Measurements from ENCODE around the gene PLS1. TPM values are rescaled to one million over a fixed set of nuclear protein-coding genes. Genes with fewer than 3 reads are reported as not detected.
"Not testable (repeated sequence)": the region's sequence is repeated elsewhere in the genome, so short reads cannot be mapped to it uniquely, and the experiment has no call there.

The PLS1 gene
- total RNA-seq, 6 experiments from 2014 or later: 0.64 to 1.4 (median 1.2) TPM

DNA sequence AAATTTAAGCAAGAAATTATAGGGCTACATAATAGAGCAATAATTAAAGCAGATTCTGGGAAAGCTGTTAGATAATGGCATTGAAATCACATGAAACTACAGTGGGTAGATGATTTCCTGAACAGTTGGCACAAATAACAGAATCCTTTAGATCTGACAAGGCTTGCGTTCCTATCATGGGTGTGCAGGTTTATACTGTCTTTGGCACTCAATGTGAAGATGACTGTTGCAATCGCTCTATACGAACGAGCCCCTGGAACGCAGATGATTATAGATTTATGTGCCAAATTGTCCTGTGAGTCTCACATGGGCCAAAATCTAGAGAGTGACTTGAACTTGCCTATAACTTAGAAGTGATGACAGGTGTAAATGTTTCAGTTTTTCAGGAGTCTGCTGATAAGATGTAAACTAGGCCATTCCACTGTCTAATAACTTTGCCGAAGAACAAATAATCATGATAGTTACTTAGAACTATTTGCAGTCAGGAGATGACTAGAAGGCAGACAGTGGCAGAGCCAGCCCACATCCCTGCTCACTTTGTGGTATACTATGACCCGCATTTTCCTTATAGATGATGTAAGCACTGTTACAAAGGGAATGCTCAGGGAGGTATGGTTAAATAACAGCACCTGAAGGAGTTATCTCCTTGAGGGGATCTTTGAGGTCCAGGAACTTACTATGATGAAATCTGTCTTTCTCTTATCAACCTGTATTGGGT lies 97.1 kb downstream of the PLS1 start:
- TF ChIP-seq, protein P1, sequence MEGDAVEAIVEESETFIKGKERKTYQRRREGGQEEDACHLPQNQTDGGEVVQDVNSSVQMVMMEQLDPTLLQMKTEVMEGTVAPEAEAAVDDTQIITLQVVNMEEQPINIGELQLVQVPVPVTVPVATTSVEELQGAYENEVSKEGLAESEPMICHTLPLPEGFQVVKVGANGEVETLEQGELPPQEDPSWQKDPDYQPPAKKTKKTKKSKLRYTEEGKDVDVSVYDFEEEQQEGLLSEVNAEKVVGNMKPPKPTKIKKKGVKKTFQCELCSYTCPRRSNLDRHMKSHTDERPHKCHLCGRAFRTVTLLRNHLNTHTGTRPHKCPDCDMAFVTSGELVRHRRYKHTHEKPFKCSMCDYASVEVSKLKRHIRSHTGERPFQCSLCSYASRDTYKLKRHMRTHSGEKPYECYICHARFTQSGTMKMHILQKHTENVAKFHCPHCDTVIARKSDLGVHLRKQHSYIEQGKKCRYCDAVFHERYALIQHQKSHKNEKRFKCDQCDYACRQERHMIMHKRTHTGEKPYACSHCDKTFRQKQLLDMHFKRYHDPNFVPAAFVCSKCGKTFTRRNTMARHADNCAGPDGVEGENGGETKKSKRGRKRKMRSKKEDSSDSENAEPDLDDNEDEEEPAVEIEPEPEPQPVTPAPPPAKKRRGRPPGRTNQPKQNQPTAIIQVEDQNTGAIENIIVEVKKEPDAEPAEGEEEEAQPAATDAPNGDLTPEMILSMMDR (IDR thresholded peaks at IDR 0.05): no peak
- Mint-ChIP-seq H3K4me1 (ENCODE audit: low read depth) (no peaks in the 10 kb centered on the region), H3K4me3 (no peak overlapping the region), H3K36me3 (ENCODE audit: low read depth) (no peaks in the 10 kb centered on the region), H3K27ac (no peak overlapping the region), H3K27me3 (ENCODE audit: insufficient read depth) (no peaks in the 10 kb centered on the region), H3K9me3 (no peaks in the 10 kb centered on the region)
- DNase-seq: no peak

DNA sequence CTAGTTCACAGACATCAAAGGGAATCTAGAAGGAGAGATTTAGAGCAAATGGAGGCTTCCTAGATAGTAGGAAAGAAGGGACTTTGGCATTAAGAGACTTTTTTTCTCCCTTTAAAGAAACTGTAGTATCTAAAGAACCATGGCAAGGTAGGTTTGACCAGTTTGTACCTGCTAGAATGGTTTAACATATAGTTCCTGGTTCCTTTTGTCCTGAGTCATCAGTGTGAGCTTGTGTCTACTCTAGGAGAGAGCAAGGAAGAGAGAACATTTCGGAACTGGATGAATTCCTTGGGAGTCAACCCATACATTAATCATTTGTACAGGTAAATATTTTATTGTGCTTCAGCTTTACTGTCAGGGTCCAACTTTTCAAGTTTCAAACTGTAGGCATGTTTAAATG lies 98.0 kb downstream of the PLS1 start:
- H3K27me3 Mint-ChIP-seq (ENCODE audit: insufficient read depth): no peaks in the 10 kb centered on the region
- H3K4me3 Mint-ChIP-seq: no peak overlapping the region
- no peak overlapping the region for H3K27ac Mint-ChIP-seq
- H3K36me3 Mint-ChIP-seq (ENCODE audit: low read depth): no peaks in the 10 kb centered on the region
- TF ChIP-seq, protein P1 (IDR thresholded peaks at IDR 0.05): no peak
- no peaks in the 10 kb centered on the region for H3K9me3 Mint-ChIP-seq
- H3K4me1 Mint-ChIP-seq (ENCODE audit: low read depth): no peaks in the 10 kb centered on the region
- no peak for DNase-seq

DNA sequence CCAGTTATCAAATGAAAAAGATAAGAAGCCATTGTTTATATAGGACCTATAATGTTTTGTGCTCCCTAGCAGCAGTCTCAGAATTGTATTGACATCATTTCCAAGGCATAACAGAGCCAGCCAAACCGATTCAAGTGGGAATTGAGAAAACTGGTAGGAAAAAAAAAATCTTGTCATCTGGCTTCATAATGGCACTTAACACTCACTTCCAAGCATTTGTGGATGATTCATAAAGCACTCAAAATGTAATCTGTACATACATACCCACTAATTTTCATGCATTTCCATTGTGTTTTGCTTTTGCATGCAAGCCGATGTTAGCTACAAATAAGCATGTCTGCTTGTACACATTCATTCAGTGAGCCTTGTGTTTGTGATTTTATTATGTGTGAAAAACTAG lies 109.0 kb downstream of the PLS1 start:
- H3K4me3 Mint-ChIP-seq: no peak overlapping the region
- DNase-seq: no peak
- TF ChIP-seq, protein P1 (IDR thresholded peaks at IDR 0.05): no peak
- H3K36me3 Mint-ChIP-seq (ENCODE audit: low read depth): no peaks in the 10 kb centered on the region
- H3K9me3 Mint-ChIP-seq: no peaks in the 10 kb centered on the region
- peaks cover 4% of the 10 kb centered on the region for H3K27me3 Mint-ChIP-seq (ENCODE audit: insufficient read depth)
- H3K4me1 Mint-ChIP-seq (ENCODE audit: low read depth): no peaks in the 10 kb centered on the region; the same call in 1 of the 2 replicates
- H3K27ac Mint-ChIP-seq: no peak overlapping the region

DNA sequence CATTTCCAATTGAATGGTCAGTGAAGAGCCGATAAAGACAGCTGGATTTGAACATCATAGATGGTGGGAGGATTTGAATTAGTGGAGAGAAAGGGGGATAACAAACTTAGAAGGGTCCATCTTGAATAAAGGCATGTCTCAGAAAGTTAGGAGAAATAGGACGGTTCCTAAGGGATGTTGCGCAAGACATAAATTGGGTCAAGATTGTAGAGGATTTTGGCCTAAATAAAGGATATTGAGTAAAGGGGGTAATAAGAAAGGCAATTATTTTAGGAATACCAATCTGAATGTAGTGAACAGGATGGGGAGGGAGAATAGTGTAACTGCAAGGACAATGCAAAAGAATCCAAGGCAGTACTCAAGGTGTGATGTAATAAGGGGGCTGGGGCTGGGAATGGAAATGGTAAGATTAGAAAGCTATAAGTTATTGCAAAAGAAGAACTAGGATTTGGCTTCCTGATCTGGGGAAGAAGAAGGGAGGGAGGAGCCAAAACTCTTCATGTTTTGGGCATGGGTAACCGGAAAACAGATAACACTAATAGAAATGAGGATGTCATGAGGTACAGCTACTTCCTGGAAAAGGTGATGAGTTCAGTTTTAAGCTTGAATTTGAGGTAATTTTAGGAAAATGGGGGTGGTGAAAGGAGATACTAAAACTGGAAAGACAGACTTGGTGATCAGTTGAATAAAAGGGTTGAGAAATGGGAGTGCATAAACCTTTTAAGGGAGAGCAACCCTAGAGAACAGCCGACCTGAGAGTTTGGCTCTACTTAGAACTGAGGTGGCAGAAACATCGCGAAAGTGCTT lies 110.3 kb downstream of the PLS1 start:
- no peak for DNase-seq
- Mint-ChIP-seq H3K9me3 (no peaks in the 10 kb centered on the region), H3K27me3 (ENCODE audit: insufficient read depth) (peaks cover 4% of the 10 kb centered on the region), H3K4me1 (ENCODE audit: low read depth) (no peaks in the 10 kb centered on the region; the same call in 1 of the 2 replicates), H3K36me3 (ENCODE audit: low read depth) (no peaks in the 10 kb centered on the region), H3K27ac (no peak overlapping the region), H3K4me3 (no peak overlapping the region)
- TF ChIP-seq, protein P1 (IDR thresholded peaks at IDR 0.05): no peak

DNA sequence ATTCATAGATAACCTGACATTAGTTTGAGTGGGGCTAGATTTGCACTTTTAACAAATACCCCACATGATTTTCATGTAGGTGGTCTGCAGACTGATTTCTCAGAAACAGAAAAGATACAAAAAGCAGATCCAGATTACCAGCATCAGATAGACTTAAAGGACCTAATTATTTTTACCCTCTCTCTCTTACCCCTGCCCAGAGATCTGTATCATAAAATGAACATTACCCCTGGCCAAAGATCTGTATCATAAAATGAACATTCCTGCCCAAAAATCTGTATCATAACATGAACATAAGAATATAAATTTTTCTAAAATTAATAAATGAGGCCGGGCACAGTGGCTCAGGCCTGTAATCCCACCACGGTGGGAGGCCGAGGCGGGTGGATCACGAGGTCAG lies 113.0 kb downstream of the PLS1 start:
- peaks cover 4% of the 10 kb centered on the region for H3K27me3 Mint-ChIP-seq (ENCODE audit: insufficient read depth)
- no peaks in the 10 kb centered on the region for H3K9me3 Mint-ChIP-seq
- H3K4me1 Mint-ChIP-seq (ENCODE audit: low read depth): no peaks in the 10 kb centered on the region; the same call in 1 of the 2 replicates
- no peaks in the 10 kb centered on the region for H3K36me3 Mint-ChIP-seq (ENCODE audit: low read depth)
- no peak for DNase-seq
- H3K4me3 Mint-ChIP-seq: no peak overlapping the region
- TF ChIP-seq, protein P1 (IDR thresholded peaks at IDR 0.05): no peak
- no peak overlapping the region for H3K27ac Mint-ChIP-seq

DNA sequence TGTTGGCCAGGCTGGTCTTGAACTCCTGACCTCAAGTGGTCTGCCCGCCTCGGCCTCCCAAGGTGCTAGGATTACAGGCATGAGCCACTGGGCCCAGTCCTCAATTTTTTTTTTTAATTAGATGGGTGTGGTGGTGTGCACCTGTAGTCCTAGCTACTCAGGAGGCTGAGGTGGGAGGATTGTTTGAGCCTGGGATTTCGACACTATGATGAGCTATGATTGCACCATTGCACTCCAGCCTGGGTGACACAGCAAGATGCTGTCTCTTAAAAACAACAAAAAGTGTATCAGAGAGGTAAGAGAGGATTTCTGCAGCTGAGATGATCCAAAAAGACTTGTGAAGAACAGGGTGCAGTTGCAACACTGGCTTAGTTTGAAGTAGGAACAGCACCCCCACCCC lies 118.7 kb downstream of the PLS1 start:
- not testable (repeated sequence) for DNase-seq; H3K4me3 Mint-ChIP-seq; H3K9me3 Mint-ChIP-seq; H3K27ac Mint-ChIP-seq; H3K4me1 Mint-ChIP-seq (ENCODE audit: low read depth); H3K36me3 Mint-ChIP-seq (ENCODE audit: low read depth)
- H3K27me3 Mint-ChIP-seq (ENCODE audit: insufficient read depth): peaks cover 15% of the 10 kb centered on the region
